Right atrium auricular region (tissue), 2 donors: ENCODE results near the gene SLC39A11. TPM values are rescaled to one million over a fixed set of nuclear protein-coding genes. Genes with fewer than 3 reads are reported as not detected.
"Not testable (repeated sequence)": the region's sequence is repeated elsewhere in the genome, so short reads cannot be mapped to it uniquely, and the experiment has no call there.

ENCODE experiments used
- DNase-seq: peaks from one replicate; pipeline ENCODE4 v3.0.0-alpha.2; 2019; ENCODE audit warnings: low spot score
- H3K27ac ChIP-seq, 2 donors: fragments of 200-600 bp; sonication (generic); 1 replicate in 1 of 2; 2 replicates in 1 of 2; pipeline ENCODE4 v1.5.1; 2016 to 2019
- H3K27me3 ChIP-seq, 2 donors: fragments of 200-600 bp; sonication (generic); one replicate each; pipeline versions ENCODE4 v1.5.1 to v1.6.0; 2017 to 2019
- H3K36me3 ChIP-seq: fragments of 200-600 bp; sonication (generic); one replicate; pipeline ENCODE4 v1.5.1; 2016
- H3K4me1 ChIP-seq, 2 donors: fragments of 200-600 bp; sonication (generic); one replicate each; pipeline versions ENCODE4 v1.5.1 to v1.6.0; 2017 to 2019
- H3K4me3 ChIP-seq, 2 donors: fragments of 200-600 bp; sonication (generic); 1 replicate in 1 of 2; 2 replicates in 1 of 2; pipeline ENCODE4 v1.5.1; 2017 to 2019; ENCODE audit warnings: mild to moderate bottlenecking in 1 of 2, moderate library complexity in 1 of 2
- H3K9me3 ChIP-seq, 2 donors: fragments of 200-600 bp; sonication (generic); one replicate each; pipeline ENCODE4 v1.5.1; 2019
- CTCF ChIP-seq, 2 donors: fragments of 200-600 bp; sonication (generic); IDR thresholded peaks; one replicate each; pipeline ENCODE4 v1.5.1; 2019; ENCODE audit warnings: antibody characterized with exemption in 2 of 2
- total RNA-seq, 2 donors: library from RNA; depleted of rRNA; stranded (reverse); fragments of >200 nt; gene quantifications; one replicate each; pipeline ENCODE4 v1.1.0, GENCODE V29; 2016

SLC39A11 gene
- total RNA-seq, 2 donors from 2014 or later = 7.4 to 15.5 TPM

DNA sequence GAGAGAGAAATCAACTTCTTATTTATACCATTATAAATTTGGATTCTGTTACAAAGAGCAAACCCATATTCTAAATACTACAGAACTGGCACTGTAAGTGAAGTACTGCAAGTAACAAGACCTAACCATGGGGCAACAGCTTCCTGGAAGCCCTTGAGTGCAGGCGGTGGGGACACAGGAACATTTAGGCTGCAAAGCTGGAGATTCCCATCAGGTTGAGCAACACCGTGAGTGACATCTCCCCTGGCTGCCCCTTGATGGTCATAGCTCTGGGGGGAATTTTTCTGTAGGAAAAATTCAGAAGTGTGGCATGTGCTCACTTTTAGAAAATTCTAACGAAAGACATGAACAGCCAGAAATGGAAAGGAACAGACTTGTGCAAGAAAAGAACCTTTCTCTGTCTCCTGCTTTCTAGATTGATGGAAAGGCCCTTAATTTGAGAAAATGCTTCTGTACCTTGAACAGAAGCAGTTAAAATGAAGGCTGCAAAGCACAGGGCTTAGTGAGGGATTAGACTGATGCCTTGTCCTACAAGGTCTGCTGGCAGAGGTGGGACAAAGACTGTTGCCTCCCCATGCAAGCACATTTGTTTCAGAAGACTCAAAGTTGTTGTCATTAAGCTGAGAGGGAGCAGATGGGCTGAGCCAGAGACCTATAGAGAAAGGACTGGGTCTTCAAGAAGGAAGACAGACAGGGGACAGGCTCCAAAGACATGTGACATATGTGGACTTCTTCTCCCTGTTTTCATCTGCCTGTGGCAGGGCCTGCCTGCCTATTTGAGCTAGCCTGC lies 380.8 kb downstream of the SLC39A11 start:
- no peak overlapping the region for H3K4me3 ChIP-seq
- DNase-seq = no peak

DNA sequence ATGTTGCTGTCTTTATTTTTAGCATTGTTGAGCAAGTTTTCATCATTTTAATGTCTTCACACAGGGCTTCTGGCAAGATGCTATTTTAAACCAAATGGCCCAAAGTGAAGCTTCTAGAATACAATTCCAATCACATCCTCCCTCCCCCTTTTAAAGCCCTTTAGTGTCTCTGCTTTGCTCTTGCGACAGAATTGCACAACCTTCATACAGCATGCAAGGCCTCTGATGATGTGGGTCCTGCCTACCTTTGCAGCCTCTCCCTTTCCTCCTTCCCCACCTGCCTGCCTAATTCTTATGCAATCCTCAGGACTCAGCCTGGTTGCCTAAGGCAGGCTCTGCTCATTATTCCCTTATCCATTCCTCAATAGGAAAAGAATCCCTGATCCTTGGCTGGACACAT lies 381.7 kb downstream of the SLC39A11 start:
- Histone ChIP-seq H3K27me3 (no peaks in the 10 kb centered on the region), H3K9me3 (peaks cover 0 to 6% of the 10 kb centered on the region in 2 donors), H3K4me3 (no peak overlapping the region), H3K4me1 (no peaks in the 10 kb centered on the region), H3K36me3 (no peaks in the 10 kb centered on the region), H3K27ac (no peak overlapping the region)
- TF ChIP-seq CTCF (IDR thresholded peaks at IDR 0.05) = no peak
- DNase-seq = no peak

More for the DNA sequence above, 380.8 kb downstream of the SLC39A11 start:
- H3K36me3 ChIP-seq = no peaks in the 10 kb centered on the region
- peaks cover 0 to 6% of the 10 kb centered on the region in 2 donors for H3K9me3 ChIP-seq
- H3K4me1 ChIP-seq = no peaks in the 10 kb centered on the region
- no peak for TF ChIP-seq CTCF (IDR thresholded peaks at IDR 0.05)
- no peak overlapping the region for H3K27ac ChIP-seq
- no peaks in the 10 kb centered on the region for H3K27me3 ChIP-seq

DNA sequence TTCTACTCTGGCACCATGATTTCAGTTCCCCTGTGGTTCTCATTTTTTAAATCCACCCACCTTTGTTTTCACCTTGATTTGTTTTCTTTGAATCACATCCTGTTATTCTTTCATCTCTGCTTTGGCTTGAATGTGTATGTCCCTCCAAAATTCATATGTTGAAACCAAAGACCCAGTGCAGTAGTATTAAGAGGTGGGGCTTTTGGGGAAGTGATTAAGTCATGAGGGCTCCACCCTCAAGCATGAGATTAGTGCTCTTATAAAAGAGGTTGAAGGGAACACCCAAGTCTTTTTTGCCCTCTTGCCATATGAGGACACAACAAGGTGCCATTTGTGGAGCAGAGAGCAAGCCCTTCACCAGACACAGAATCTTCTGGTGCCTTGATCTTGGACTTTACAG lies 382.3 kb downstream of the SLC39A11 start:
- no peak overlapping the region for H3K4me3 ChIP-seq
- no peak for TF ChIP-seq CTCF (IDR thresholded peaks at IDR 0.05)

DNA sequence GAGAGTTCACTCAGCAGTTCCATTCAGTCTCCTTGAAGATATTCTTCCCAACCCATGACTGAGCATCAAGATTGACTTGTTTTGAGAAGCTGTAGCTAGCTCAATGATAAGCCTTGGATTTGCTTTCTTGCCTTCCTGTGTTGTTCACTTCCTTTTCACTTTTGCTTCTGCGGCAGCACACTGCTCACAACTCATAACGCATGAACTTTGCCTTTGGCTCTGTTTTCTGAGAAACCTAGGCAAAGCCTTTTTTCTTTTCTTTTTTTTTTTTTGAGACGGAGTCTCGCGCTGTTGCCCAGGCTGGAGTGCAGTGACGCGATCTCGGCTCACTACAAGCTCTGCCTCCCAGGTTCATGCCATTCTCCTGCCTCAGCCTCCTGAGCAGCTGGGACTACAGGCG lies 383.8 kb downstream of the SLC39A11 start:
- H3K27me3 ChIP-seq, DNase-seq, H3K4me1 ChIP-seq, H3K27ac ChIP-seq, H3K9me3 ChIP-seq, H3K4me3 ChIP-seq, H3K36me3 ChIP-seq: not testable (repeated sequence)

More for the DNA sequence above, 382.3 kb downstream of the SLC39A11 start:
- H3K36me3 ChIP-seq = no peaks in the 10 kb centered on the region
- H3K27ac ChIP-seq = no peak overlapping the region
- no peaks in the 10 kb centered on the region for H3K27me3 ChIP-seq
- DNase-seq = no peak
- H3K9me3 ChIP-seq = peaks cover 0 to 6% of the 10 kb centered on the region in 2 donors
- H3K4me1 ChIP-seq = no peaks in the 10 kb centered on the region

GRCh38 chr17:72707881-72708280 lies 384.6 kb downstream of the SLC39A11 start:
- H3K4me3 ChIP-seq = no peak overlapping the region
- H3K4me1 ChIP-seq = no peaks in the 10 kb centered on the region
- DNase-seq = no peak
- no peaks in the 10 kb centered on the region for H3K36me3 ChIP-seq
- no peak for TF ChIP-seq CTCF (IDR thresholded peaks at IDR 0.05)
- no peaks in the 10 kb centered on the region for H3K27me3 ChIP-seq
- peaks cover 0 to 6% of the 10 kb centered on the region in 2 donors for H3K9me3 ChIP-seq
- no peak overlapping the region for H3K27ac ChIP-seq

GRCh38 chr17:72706396-72706981 lies 386.0 kb downstream of the SLC39A11 start:
- no peaks in the 10 kb centered on the region for H3K27me3 ChIP-seq
- H3K4me3 ChIP-seq = no peak overlapping the region
- H3K9me3 ChIP-seq = peaks cover 0 to 6% of the 10 kb centered on the region in 2 donors
- TF ChIP-seq CTCF (IDR thresholded peaks at IDR 0.05) = no peak
- H3K36me3 ChIP-seq = no peaks in the 10 kb centered on the region
- no peak for DNase-seq
- no peaks in the 10 kb centered on the region for H3K4me1 ChIP-seq
- H3K27ac ChIP-seq = no peak overlapping the region
